HL-60 (cell line): ENCODE results near the gene NCSTN.

ENCODE experiments used
- POLR2AphosphoS5 ChIP-seq: IDR thresholded peaks from 2 replicates; pipeline ENCODE4 v1.6.1; 2012; ENCODE audit warnings: low read depth
- TF ChIP-seq, protein P1 (sequence below): IDR thresholded peaks from one replicate; pipeline ENCODE4 v1.5.1; 2011; ENCODE audit warnings: low read length, control low read depth, inconsistent platforms; ENCODE audit not compliant: insufficient read depth
- TF ChIP-seq, protein P2 (sequence below): IDR thresholded peaks from 2 replicates; pipeline ENCODE4 v1.6.1; 2012; ENCODE audit warnings: low read depth; ENCODE audit not compliant: insufficient replicate concordance

DNA sequence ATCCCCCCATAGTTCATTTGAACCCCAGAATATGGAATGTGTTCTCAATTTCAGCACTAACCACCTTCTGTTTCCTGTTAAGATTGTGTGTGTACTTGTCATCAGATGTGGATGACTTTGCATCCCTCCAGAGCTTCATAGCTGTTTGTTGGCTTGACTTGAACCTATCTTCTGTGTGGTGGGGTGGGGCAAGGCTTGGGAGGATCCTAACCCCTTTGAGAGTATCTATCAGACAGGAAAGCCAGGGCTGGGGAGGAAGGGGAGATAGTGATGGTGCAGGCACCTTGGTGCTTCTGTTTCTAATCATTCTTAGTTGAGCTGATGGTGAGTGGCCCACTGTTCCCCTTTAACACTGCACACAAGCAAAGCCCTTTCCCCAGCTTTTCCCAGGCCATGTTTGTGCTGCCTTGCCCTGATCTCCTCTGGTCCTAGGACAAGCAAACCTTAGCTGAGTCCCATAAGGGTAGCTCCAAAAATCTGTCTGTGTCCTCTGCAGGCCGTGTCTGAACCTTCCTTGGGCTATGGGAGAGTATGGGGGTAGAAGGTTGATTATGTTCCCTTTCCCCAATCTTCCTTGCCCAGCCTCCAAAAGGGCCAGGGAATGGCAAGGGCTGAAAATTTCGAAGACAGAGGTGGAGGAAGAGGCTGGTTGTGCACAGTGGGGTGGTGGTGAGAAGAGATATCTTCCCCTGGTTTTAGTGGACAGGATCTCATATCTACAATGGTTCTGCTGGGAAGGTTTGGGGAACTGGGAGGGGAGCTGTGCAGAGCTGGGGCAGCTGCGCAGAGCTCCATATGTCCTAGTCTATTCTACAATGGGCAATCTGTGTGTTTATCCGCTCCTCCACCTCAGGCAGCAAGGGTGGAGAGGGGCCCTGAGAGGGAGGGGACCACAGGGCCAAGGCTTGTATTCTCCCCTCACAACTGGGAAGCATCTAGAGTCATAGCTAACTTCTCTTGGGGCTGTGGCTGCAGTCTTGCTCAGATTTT lies 25.0 kb downstream of the NCSTN start:
- TF ChIP-seq, protein P1, sequence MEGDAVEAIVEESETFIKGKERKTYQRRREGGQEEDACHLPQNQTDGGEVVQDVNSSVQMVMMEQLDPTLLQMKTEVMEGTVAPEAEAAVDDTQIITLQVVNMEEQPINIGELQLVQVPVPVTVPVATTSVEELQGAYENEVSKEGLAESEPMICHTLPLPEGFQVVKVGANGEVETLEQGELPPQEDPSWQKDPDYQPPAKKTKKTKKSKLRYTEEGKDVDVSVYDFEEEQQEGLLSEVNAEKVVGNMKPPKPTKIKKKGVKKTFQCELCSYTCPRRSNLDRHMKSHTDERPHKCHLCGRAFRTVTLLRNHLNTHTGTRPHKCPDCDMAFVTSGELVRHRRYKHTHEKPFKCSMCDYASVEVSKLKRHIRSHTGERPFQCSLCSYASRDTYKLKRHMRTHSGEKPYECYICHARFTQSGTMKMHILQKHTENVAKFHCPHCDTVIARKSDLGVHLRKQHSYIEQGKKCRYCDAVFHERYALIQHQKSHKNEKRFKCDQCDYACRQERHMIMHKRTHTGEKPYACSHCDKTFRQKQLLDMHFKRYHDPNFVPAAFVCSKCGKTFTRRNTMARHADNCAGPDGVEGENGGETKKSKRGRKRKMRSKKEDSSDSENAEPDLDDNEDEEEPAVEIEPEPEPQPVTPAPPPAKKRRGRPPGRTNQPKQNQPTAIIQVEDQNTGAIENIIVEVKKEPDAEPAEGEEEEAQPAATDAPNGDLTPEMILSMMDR = no peak
- TF ChIP-seq POLR2AphosphoS5 = no peak
- TF ChIP-seq, protein P2, sequence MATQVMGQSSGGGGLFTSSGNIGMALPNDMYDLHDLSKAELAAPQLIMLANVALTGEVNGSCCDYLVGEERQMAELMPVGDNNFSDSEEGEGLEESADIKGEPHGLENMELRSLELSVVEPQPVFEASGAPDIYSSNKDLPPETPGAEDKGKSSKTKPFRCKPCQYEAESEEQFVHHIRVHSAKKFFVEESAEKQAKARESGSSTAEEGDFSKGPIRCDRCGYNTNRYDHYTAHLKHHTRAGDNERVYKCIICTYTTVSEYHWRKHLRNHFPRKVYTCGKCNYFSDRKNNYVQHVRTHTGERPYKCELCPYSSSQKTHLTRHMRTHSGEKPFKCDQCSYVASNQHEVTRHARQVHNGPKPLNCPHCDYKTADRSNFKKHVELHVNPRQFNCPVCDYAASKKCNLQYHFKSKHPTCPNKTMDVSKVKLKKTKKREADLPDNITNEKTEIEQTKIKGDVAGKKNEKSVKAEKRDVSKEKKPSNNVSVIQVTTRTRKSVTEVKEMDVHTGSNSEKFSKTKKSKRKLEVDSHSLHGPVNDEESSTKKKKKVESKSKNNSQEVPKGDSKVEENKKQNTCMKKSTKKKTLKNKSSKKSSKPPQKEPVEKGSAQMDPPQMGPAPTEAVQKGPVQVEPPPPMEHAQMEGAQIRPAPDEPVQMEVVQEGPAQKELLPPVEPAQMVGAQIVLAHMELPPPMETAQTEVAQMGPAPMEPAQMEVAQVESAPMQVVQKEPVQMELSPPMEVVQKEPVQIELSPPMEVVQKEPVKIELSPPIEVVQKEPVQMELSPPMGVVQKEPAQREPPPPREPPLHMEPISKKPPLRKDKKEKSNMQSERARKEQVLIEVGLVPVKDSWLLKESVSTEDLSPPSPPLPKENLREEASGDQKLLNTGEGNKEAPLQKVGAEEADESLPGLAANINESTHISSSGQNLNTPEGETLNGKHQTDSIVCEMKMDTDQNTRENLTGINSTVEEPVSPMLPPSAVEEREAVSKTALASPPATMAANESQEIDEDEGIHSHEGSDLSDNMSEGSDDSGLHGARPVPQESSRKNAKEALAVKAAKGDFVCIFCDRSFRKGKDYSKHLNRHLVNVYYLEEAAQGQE = no peak
